HCT116 (cell line): ENCODE measurements around the gene SEC31B. TPM values are rescaled to one million over a fixed set of nuclear protein-coding genes. Genes with fewer than 3 reads are reported as not detected.

Experiments
- ATAC-seq: fragments of 200-7000 bp; cut with Tn5 transposase; 2 replicates; pipeline ENCODE4 v1.9.1; 2020; ENCODE audit warnings: mild to moderate bottlenecking, moderate library complexity
- BruUV-seq: library from RNA; stranded (reverse); fragments of 400-500 nt; replicated peaks from 2 replicates; lab custom pipeline; 2021; lab: Mats Ljungman, UMichigan
- CTCF ChIA-PET: fragments of 300-600 bp; sonication (Branson Sonifier 250); formaldehyde crosslinking; loops from one replicate; lab custom pipeline; 2021; ENCODE audit warnings: antibody characterized with exemption; lab: Charles Lee
- POLR2A ChIA-PET: fragments of 300-600, 350-600 bp; sonication (Branson Sonifier 250); formaldehyde crosslinking; loops from one replicate; lab custom pipeline; 2021; ENCODE audit warnings: antibody characterized with exemption; lab: Charles Lee
- RAD21 ChIA-PET, 2 experiments: fragments of 300-600 bp; sonication (Branson Sonifier 250); formaldehyde crosslinking; loops; one replicate each; lab custom pipeline; 2023; ENCODE audit warnings: low total read pairs in 2 of 2; ENCODE audit not compliant: uncharacterized antibody in 2 of 2, unreplicated experiment in 2 of 2, low non-redundant PET in 1 of 2; lab: Charles Lee
- DNase-seq: peaks from one replicate; pipeline ENCODE4 v3.0.0-alpha.2; 2010; ENCODE audit warnings: low read depth, low spot score
- H2AFZ ChIP-seq: fragments of 200-600 bp; shearing (Covaris generic), sonication (generic); 2 replicates; pipeline ENCODE4 v1.6.1; 2017; ENCODE audit warnings: low read depth, mixed run types, mixed read lengths, antibody characterized with exemption, low read length; ENCODE audit not compliant: poor library complexity, severe bottlenecking
- H3K27ac ChIP-seq: 2 replicates; pipeline ENCODE4 v1.5.1; 2012; ENCODE audit warnings: low read depth, low read length
- H3K27me3 ChIP-seq: fragments of 200-600 bp; sonication (generic); 2 replicates; pipeline ENCODE4 v1.6.1; 2016; ENCODE audit warnings: mixed run types, low read length, mixed read lengths; ENCODE audit not compliant: insufficient read depth
- H3K36me3 ChIP-seq, 2 experiments: fragments of 200-500 bp in 1 of 2; fragments of 200-600 bp in 1 of 2; sonication (Bioruptor generic) in 1 of 2; sonication (generic) in 1 of 2; 2 replicates each; pipeline versions ENCODE4 v1.5.1 to v1.6.1; 2014 to 2016; ENCODE audit warnings: low read length in 2 of 2, inconsistent platforms in 1 of 2, mixed read lengths in 1 of 2, mixed run types in 1 of 2; ENCODE audit not compliant: insufficient read depth in 2 of 2, control insufficient read depth in 1 of 2
- H3K4me1 ChIP-seq, 2 experiments: fragments of 200-600 bp in 1 of 2; sonication (generic) in 1 of 2; 2 replicates each; pipeline versions ENCODE4 v1.5.1 to v1.6.1; 2012 to 2017; ENCODE audit warnings: low read length in 2 of 2, inconsistent platforms in 1 of 2, mild to moderate bottlenecking in 1 of 2, mixed read lengths in 1 of 2, mixed run types in 1 of 2, moderate library complexity in 1 of 2; ENCODE audit not compliant: insufficient read depth in 2 of 2, control insufficient read depth in 1 of 2
- H3K4me2 ChIP-seq: fragments of 200-600 bp; sonication (generic); 2 replicates; pipeline ENCODE4 v1.6.1; 2017; ENCODE audit warnings: mixed run types, low read length, mixed read lengths
- H3K4me3 ChIP-seq, 2 experiments: fragments of 200-600 bp in 1 of 2; sonication (generic) in 1 of 2; replicated peaks in 1 of 2; 2 replicates each; pipeline ENCODE4 v1.5.1; 2011 to 2016; ENCODE audit warnings: low read length in 2 of 2, control low read depth in 1 of 2, low read depth in 1 of 2, mild to moderate bottlenecking in 1 of 2, mixed read lengths in 1 of 2, mixed run types in 1 of 2
- H3K79me2 ChIP-seq: fragments of 200-600 bp; sonication (generic); 2 replicates; pipeline ENCODE4 v1.6.1; 2017; ENCODE audit warnings: mild to moderate bottlenecking, mixed run types, low read length, moderate library complexity, mixed read lengths; ENCODE audit not compliant: insufficient read depth
- H3K9ac ChIP-seq: fragments of 200-600 bp; sonication (generic); 2 replicates; pipeline ENCODE4 v1.6.1; 2016; ENCODE audit warnings: low read length, mixed read lengths
- H3K9me2 ChIP-seq: fragments of 200-600 bp; sonication (generic), shearing (Covaris generic); 2 replicates; pipeline ENCODE4 v1.6.1; 2017; ENCODE audit warnings: mixed run types, mild to moderate bottlenecking, moderate library complexity; ENCODE audit not compliant: insufficient read depth
- H3K9me3 ChIP-seq, 2 experiments: fragments of 200-500 bp in 1 of 2; fragments of 200-600 bp in 1 of 2; sonication (Bioruptor generic) in 1 of 2; sonication (generic) in 1 of 2; 2 replicates each; pipeline ENCODE4 v1.6.1; 2014 to 2017; ENCODE audit warnings: low read length in 2 of 2, mixed read lengths in 2 of 2, inconsistent platforms in 1 of 2, low read depth in 1 of 2, mild to moderate bottlenecking in 1 of 2, mixed run types in 1 of 2, moderate library complexity in 1 of 2; ENCODE audit not compliant: control insufficient read depth in 1 of 2, insufficient read depth in 1 of 2
- H4K20me1 ChIP-seq: fragments of 200-600 bp; sonication (generic), shearing (Covaris generic); 2 replicates; pipeline ENCODE4 v1.6.1; 2017; ENCODE audit warnings: mixed run types, mild to moderate bottlenecking, moderate library complexity; ENCODE audit not compliant: insufficient read depth
- ATF3 ChIP-seq: IDR thresholded peaks from 2 replicates; pipeline ENCODE4 v1.6.1; 2012
- EGR1 ChIP-seq: IDR thresholded peaks from 2 replicates; pipeline ENCODE4 v1.6.1; 2012; ENCODE audit warnings: low read depth
- ELF1 ChIP-seq: IDR thresholded peaks from 2 replicates; pipeline ENCODE4 v1.6.1; 2012; ENCODE audit warnings: low read depth, borderline replicate concordance
- EZH2 ChIP-seq: fragments of 200-600 bp; sonication (generic); IDR thresholded peaks from 2 replicates; pipeline ENCODE4 v1.6.1; 2017; ENCODE audit warnings: antibody characterized with exemption, mixed run types
- FOSL1 ChIP-seq: IDR thresholded peaks from 2 replicates; pipeline ENCODE4 v1.6.1; 2012; ENCODE audit warnings: low read depth
- JUND ChIP-seq: IDR thresholded peaks from 2 replicates; pipeline ENCODE4 v1.6.1; 2012
- MAX ChIP-seq: IDR thresholded peaks from 2 replicates; pipeline ENCODE4 v1.6.1; 2012
- POLR2AphosphoS5 ChIP-seq: IDR thresholded peaks from 2 replicates; pipeline ENCODE4 v1.6.1; 2011; ENCODE audit warnings: mild to moderate bottlenecking, low read depth, low read length, moderate library complexity
- RAD21 ChIP-seq: IDR thresholded peaks from 2 replicates; pipeline ENCODE4 v1.6.1; 2012; ENCODE audit warnings: low read depth, mild to moderate bottlenecking
- REST ChIP-seq: IDR thresholded peaks from 2 replicates; pipeline ENCODE4 v1.6.1; 2012; ENCODE audit warnings: low read depth
- YY1 ChIP-seq: IDR thresholded peaks from 2 replicates; pipeline ENCODE4 v1.6.1; 2011; ENCODE audit warnings: low read length, low read depth, moderate library complexity, mild to moderate bottlenecking; ENCODE audit not compliant: insufficient replicate concordance; ENCODE audit errors: extremely low read depth
- ZFX ChIP-seq: fragments of 450-650 bp; IDR thresholded peaks from 2 replicates; pipeline ENCODE4 v1.6.1; 2017
- ZNF274 ChIP-seq: fragments of 200-500 bp; sonication (Bioruptor generic); IDR thresholded peaks from 2 replicates; pipeline ENCODE4 v1.6.1; 2014; ENCODE audit warnings: mild to moderate bottlenecking, low read depth, low read length, inconsistent platforms
- intact Hi-C: fragments of 100-400 bp; cut with micrococcal nuclease; formaldehyde crosslinking; loops from 2 replicates; pipeline ENCODE4 v1.10.0; 2022
- total RNA-seq: library from RNA; stranded (reverse); gene quantifications from one replicate; pipeline ENCODE4 v1.2.1, GENCODE V29; 2021; ENCODE audit not compliant: unreplicated experiment

SEC31B gene
- total RNA-seq, 1 experiment from 2014 or later: 30.9 TPM

DNA sequence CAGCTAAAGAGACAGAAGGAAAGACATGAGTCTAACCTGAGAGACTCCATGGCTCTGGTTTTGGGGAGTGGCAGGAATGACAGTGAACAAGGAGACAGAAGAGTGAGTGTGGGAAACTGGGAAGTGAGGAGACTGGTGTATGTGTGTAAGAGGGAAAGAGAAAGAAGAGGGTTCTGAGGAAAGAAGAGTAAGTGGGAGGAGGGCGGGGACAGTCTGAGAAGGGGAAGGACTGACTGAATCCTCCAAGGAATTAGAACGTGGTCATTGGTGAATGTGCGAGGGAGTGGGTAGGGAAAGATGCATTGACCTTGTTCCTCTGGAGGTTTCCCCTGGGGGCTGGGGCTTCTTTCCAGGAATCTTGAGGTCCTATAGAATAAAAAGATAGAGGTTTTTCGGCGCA, 30.3 kb downstream of the SEC31B start:
- ChIA-PET RAD21 (no interaction called here), POLR2A (no interaction called here), CTCF (no interaction called here)

More for the DNA sequence above, 30.3 kb downstream of the SEC31B start:
- H3K79me2 ChIP-seq: no peaks in the 10 kb centered on the region
- H4K20me1 ChIP-seq: no peaks in the 10 kb centered on the region
- no peak for DNase-seq
- no peak overlapping the region for H3K4me3 ChIP-seq
- no peak overlapping the region for H3K4me2 ChIP-seq
- peaks cover 18 to 25% of the 10 kb centered on the region in 2 experiments; a peak in 3 of 4 replicates for H3K36me3 ChIP-seq
- TF ChIP-seq FOSL1 (no peak), RAD21 (no peak), ELF1 (no peak), YY1 (no peak), EGR1 (no peak), REST (no peak), JUND (no peak), POLR2AphosphoS5 (no peak), EZH2 (no peak), MAX (no peak), ATF3 (no peak), ZNF274 (no peak), ZFX (no peak)
- TF ChIP-seq, all 23 proteins: peak for 0
- no peaks in the 10 kb centered on the region for H3K9me3 ChIP-seq
- H3K4me1 ChIP-seq: no peaks in the 10 kb centered on the region
- H3K9ac ChIP-seq: no peak overlapping the region
- BruUV-seq: no TSS peak
- H3K27me3 ChIP-seq: no peaks in the 10 kb centered on the region
- H3K9me2 ChIP-seq: no peaks in the 10 kb centered on the region
- H3K27ac ChIP-seq: no peak overlapping the region
- ATAC-seq: no peak
- intact Hi-C loops: no loop called here
- no peak overlapping the region for H2AFZ ChIP-seq
